ENCODE results near the gene CALML6.

CALML6 gene

GRCh38 chr1:1892079-1892762 lies 22.8 kb upstream of the CALML6 start:
- no peak for DNase-seq (ENCODE audit: low read depth)

GRCh38 chr1:1892763-1893120 lies 22.3 kb upstream of the CALML6 start:
- DNase-seq (ENCODE audit: low read depth) = no peak

GRCh38 chr1:1893291-1893985 lies 21.6 kb upstream of the CALML6 start:
- no peak for DNase-seq (ENCODE audit: low read depth)

- no peak for DNase-seq (ENCODE audit: low read depth)
Measured at GRCh38 chr1:1893997-1894353, 21.1 kb upstream of the CALML6 start.

GRCh38 chr1:1894354-1895059 lies 20.6 kb upstream of the CALML6 start:
- DNase-seq (ENCODE audit: low read depth) = no peak

GRCh38 chr1:1895060-1895418 lies 20.0 kb upstream of the CALML6 start:
- DNase-seq (ENCODE audit: low read depth) = no peak

- DNase-seq (ENCODE audit: low read depth) = no peak
Measured at GRCh38 chr1:1895456-1896336, 19.4 kb upstream of the CALML6 start.

- no peak for DNase-seq (ENCODE audit: low read depth)
Measured at GRCh38 chr1:1898246-1898933, 16.7 kb upstream of the CALML6 start.

GRCh38 chr1:1899266-1899966 lies 15.6 kb upstream of the CALML6 start:
- DNase-seq (ENCODE audit: low read depth) = no peak

GRCh38 chr1:1899967-1900327 lies 15.1 kb upstream of the CALML6 start:
- no peak for DNase-seq (ENCODE audit: low read depth)

GRCh38 chr1:1900883-1901640 lies 14.0 kb upstream of the CALML6 start:
- no peak for DNase-seq (ENCODE audit: low read depth)

GRCh38 chr1:1901641-1902294 lies 13.3 kb upstream of the CALML6 start:
- no peak for DNase-seq (ENCODE audit: low read depth)

GRCh38 chr1:1903224-1903623 lies 11.8 kb upstream of the CALML6 start:
- DNase-seq (ENCODE audit: low read depth) = no peak

- peak; percentile 52 for DNase-seq (ENCODE audit: low read depth)
Measured at GRCh38 chr1:1906185-1907097, 8.6 kb upstream of the CALML6 start.

- no peak for DNase-seq (ENCODE audit: low read depth)
Measured at GRCh38 chr1:1907098-1907736, 7.8 kb upstream of the CALML6 start.

GRCh38 chr1:1908506-1908791 lies 6.6 kb upstream of the CALML6 start:
- no peak for DNase-seq (ENCODE audit: low read depth)

GRCh38 chr1:1910033-1910465 lies 5.0 kb upstream of the CALML6 start:
- no peak for DNase-seq (ENCODE audit: low read depth)

GRCh38 chr1:1910651-1911331 lies 4.3 kb upstream of the CALML6 start:
- DNase-seq (ENCODE audit: low read depth) = no peak

All from activated T-helper 9 cell treated with anti-CD3 and anti-CD28 coated beads, Interleukin-2, amount 50 U/mL, for 16 hours (primary cell).